LNCaP clone FGC (cell line): ENCODE measurements around the gene KRTAP9-6.

Experiments
- DNase-seq: peaks from one replicate; pipeline ENCODE4 v3.0.0-alpha.2; 2011; ENCODE audit warnings: low read depth
- H3K4me3 ChIP-seq: 2 replicates; pipeline ENCODE4 v1.5.1; 2011; ENCODE audit warnings: mild to moderate bottlenecking, low read depth, low read length, control low read depth
- CTCF ChIP-seq: IDR thresholded peaks from 2 replicates; pipeline ENCODE4 v1.5.1; 2012; ENCODE audit warnings: mild to moderate bottlenecking; ENCODE audit not compliant: control insufficient read depth, insufficient read depth; ENCODE audit errors: extremely low read depth

The KRTAP9-6 gene

GRCh38 chr17:41315204-41315794, 50.1 kb downstream of the KRTAP9-6 start, which contains the start of gene KRTAP17-1:
TSS of gene KRTAP17-1 (minus strand) at chr17:41315710. CDS start at chr17:41315650, 60 bp downstream.
- DNase-seq: no peak
- no peak within 1 kb of the TSS for H3K4me3 ChIP-seq
- no peak for TF ChIP-seq CTCF
